Panc1 (cell line): ENCODE measurements around the gene PLPP7. TPM values are rescaled to one million over a fixed set of nuclear protein-coding genes. Genes with fewer than 3 reads are reported as not detected.

Source experiments
- ATAC-seq: fragments of 200-7000 bp; cut with Tn5 transposase; 2 replicates; pipeline ENCODE4 v1.9.1; 2020; ENCODE audit warnings: mild to moderate bottlenecking, moderate library complexity
- BruUV-seq: library from RNA; stranded (reverse); fragments of 400-500 nt; replicated peaks from 2 replicates; lab custom pipeline; 2021; lab: Mats Ljungman, UMichigan
- CTCF ChIA-PET: fragments of 300-600 bp; sonication (Branson Sonifier 250); formaldehyde crosslinking; loops from one replicate; lab custom pipeline; 2022; ENCODE audit warnings: antibody characterized with exemption; lab: Charles Lee
- POLR2A ChIA-PET: fragments of 300-600 bp; sonication (Branson Sonifier 250); formaldehyde crosslinking; loops from one replicate; lab custom pipeline; 2022; ENCODE audit warnings: antibody characterized with exemption; lab: Charles Lee
- DNase-seq: peaks from one replicate; pipeline ENCODE4 v3.0.0-alpha.2; 2010; ENCODE audit warnings: low read depth, low spot score
- H3K27ac ChIP-seq: 2 replicates; pipeline ENCODE4 v1.5.1; 2011; ENCODE audit warnings: mild to moderate bottlenecking, low read length, inconsistent platforms
- H3K27me3 ChIP-seq: fragments of 200-500 bp; sonication (Bioruptor generic); 2 replicates; pipeline ENCODE4 v1.6.0; 2014; ENCODE audit warnings: low read length, inconsistent platforms; ENCODE audit not compliant: control insufficient read depth, insufficient read depth
- H3K36me3 ChIP-seq: fragments of 200-500 bp; sonication (Bioruptor generic); 2 replicates; pipeline ENCODE4 v1.5.1; 2014; ENCODE audit warnings: inconsistent platforms, mild to moderate bottlenecking, low read length, moderate library complexity; ENCODE audit not compliant: control insufficient read depth, insufficient read depth
- H3K4me1 ChIP-seq: 2 replicates; pipeline ENCODE4 v1.5.1; 2011; ENCODE audit warnings: inconsistent platforms, mild to moderate bottlenecking, low read length, moderate library complexity; ENCODE audit not compliant: control insufficient read depth, insufficient read depth
- H3K4me3 ChIP-seq, 2 experiments: 2 replicates each; pipeline ENCODE4 v1.5.1; 2011 to 2012; ENCODE audit warnings: low read depth in 2 of 2, low read length in 2 of 2, mild to moderate bottlenecking in 2 of 2, inconsistent platforms in 1 of 2, moderate library complexity in 1 of 2
- H3K9me3 ChIP-seq: fragments of 200-500 bp; sonication (Bioruptor generic); 2 replicates; pipeline ENCODE4 v1.5.1; 2014; ENCODE audit warnings: low read depth, mild to moderate bottlenecking, inconsistent platforms, low read length, moderate library complexity; ENCODE audit not compliant: control insufficient read depth, insufficient read depth
- CTCF ChIP-seq: fragments of 450-650 bp; IDR thresholded peaks from 2 replicates; pipeline ENCODE4 v1.5.1; 2017; ENCODE audit warnings: mild to moderate bottlenecking
- POLR2AphosphoS5 ChIP-seq: IDR thresholded peaks from 2 replicates; pipeline ENCODE4 v1.6.1; 2012; ENCODE audit warnings: mild to moderate bottlenecking, low read depth, low read length, moderate library complexity
- REST ChIP-seq, 2 experiments: IDR thresholded peaks; 2 replicates each; pipeline ENCODE4 v1.6.1; 2011 to 2012; ENCODE audit warnings: low read depth in 2 of 2, control low read depth in 1 of 2, low read length in 1 of 2, mild to moderate bottlenecking in 1 of 2, moderate library complexity in 1 of 2; ENCODE audit not compliant: insufficient read depth in 1 of 2
- SIN3A ChIP-seq: IDR thresholded peaks from 2 replicates; pipeline ENCODE4 v1.6.1; 2012; ENCODE audit warnings: low read depth, mild to moderate bottlenecking, low read length, moderate library complexity, borderline replicate concordance; ENCODE audit not compliant: insufficient read depth
- TCF7L2 ChIP-seq: IDR thresholded peaks from 2 replicates; pipeline ENCODE4 v1.6.1; 2011; ENCODE audit warnings: mild to moderate bottlenecking, low read depth, low read length, inconsistent platforms
- in situ Hi-C: cut with HindIII; loops from 2 replicates; pipeline ENCODE4 v1.10.0; 2016; ENCODE audit warnings: low sequenced_read_pairs, low pct_unique_long_range_greater_than_20kb
- intact Hi-C: fragments of 100-400 bp; cut with micrococcal nuclease; formaldehyde crosslinking; loops from one replicate; pipeline ENCODE4 v1.10.0; 2022; ENCODE audit not compliant: unreplicated experiment
- total RNA-seq: library from RNA; stranded (reverse); gene quantifications from one replicate; pipeline ENCODE4 v1.2.1, GENCODE V29; 2021; ENCODE audit not compliant: unreplicated experiment

PLPP7 gene
- total RNA-seq, 1 experiment from 2014 or later = 3.3 TPM

GRCh38 chr9:131318231-131319085, 28.9 kb downstream of the PLPP7 start:
- Histone ChIP-seq H3K4me1 (no peaks in the 10 kb centered on the region), H3K27ac (no peak overlapping the region), H3K27me3 (no peaks in the 10 kb centered on the region), H3K36me3 (no peaks in the 10 kb centered on the region), H3K9me3 (no peaks in the 10 kb centered on the region), H3K4me3 (no peak overlapping the region)
- intact Hi-C loops = no loop called here
- ChIA-PET POLR2A (no interaction called here), CTCF (no interaction called here)
- no peak for ATAC-seq
- in situ Hi-C loops = no loop called here
- no peak for DNase-seq
- no TSS peak for BruUV-seq
- TF ChIP-seq REST (IDR thresholded peaks at IDR 0.05; ENCODE audit: insufficient read depth in 1 of 2, low read depth in 2 of 2, low read length in 1 of 2) (no peak), SIN3A (no peak), TCF7L2 (no peak), CTCF (no peak), POLR2AphosphoS5 (no peak)

- POLR2A ChIA-PET = no interaction called here
- H3K27me3 ChIP-seq = no peaks in the 10 kb centered on the region
- CTCF ChIA-PET = no interaction called here
These were observed 30.0 kb downstream of the PLPP7 start for GRCh38 chr9:131319486-131319885.

More at GRCh38 chr9:131319486-131319885, 30.0 kb downstream of the PLPP7 start:
- TF ChIP-seq TCF7L2 = no peak
- TF ChIP-seq CTCF = no peak
- no peak for TF ChIP-seq REST (IDR thresholded peaks at IDR 0.05; ENCODE audit: insufficient read depth in 1 of 2, low read depth in 2 of 2, low read length in 1 of 2)
- TF ChIP-seq POLR2AphosphoS5 = no peak
- no peak for TF ChIP-seq SIN3A
- ATAC-seq (no peak), DNase-seq (no peak)
- no peaks in the 10 kb centered on the region for H3K36me3 ChIP-seq
- in situ Hi-C loops (no loop called here), intact Hi-C loops (no loop called here)
- no peak overlapping the region for H3K27ac ChIP-seq
- no peaks in the 10 kb centered on the region for H3K9me3 ChIP-seq
- H3K4me3 ChIP-seq = no peak overlapping the region
- no peaks in the 10 kb centered on the region for H3K4me1 ChIP-seq
- BruUV-seq = no TSS peak
